HG02623 (cell line): Measurements from ENCODE around the gene ABR.
"Not testable (repeated sequence)": the region's sequence is repeated elsewhere in the genome, so short reads cannot be mapped to it uniquely, and the experiment has no call there.

Experiments used
- ATAC-seq: cut with Tn5 transposase; IDR thresholded peaks from one replicate; pipeline ENCODE4 v1.9.1; 2021; ENCODE audit warnings: moderate library complexity; ENCODE audit not compliant: unreplicated experiment

ABR gene

GRCh38 chr17:1202291-1202690 lies 22.5 kb upstream of the ABR start:
- ATAC-seq = no peak

- ATAC-seq = no peak
These were observed 21.4 kb upstream of the ABR start for GRCh38 chr17:1201132-1201702.

GRCh38 chr17:1199271-1199743 lies 19.5 kb upstream of the ABR start:
- not testable (repeated sequence) for ATAC-seq

DNA sequence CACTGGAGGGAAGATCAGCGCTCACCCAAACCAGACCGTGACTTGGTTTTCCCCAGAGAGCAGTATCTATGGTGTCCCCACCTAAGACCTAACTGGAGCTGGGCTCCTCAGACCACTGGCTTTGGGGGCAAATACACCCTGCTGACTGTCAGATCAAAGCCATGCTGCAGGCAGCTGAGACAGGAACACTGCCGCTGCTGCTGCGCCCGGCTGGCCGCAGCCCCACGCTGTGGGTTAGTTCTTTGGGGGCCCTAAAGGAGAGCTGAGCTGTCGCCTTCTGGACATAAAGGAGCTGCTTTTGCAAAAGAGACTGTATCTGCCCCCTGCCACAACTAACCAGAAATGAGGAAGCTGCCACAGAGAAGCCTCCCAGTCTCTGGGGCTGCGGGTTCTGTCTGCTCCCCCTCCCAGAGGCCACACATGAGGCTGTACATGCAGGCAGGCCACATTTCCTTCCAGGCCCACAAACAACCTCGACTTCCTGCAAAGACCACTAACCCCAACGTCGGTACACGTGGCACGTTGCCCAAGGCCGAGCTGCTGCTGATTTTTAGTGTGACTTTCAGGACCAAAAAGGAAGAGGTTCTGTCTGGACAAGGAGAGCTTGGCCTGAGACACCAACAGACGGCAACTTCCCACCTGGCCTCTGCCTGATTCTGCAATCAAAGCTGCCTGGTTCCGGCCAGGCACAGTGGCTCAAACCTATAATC lies 18.2 kb upstream of the ABR start:
- no peak for ATAC-seq

DNA sequence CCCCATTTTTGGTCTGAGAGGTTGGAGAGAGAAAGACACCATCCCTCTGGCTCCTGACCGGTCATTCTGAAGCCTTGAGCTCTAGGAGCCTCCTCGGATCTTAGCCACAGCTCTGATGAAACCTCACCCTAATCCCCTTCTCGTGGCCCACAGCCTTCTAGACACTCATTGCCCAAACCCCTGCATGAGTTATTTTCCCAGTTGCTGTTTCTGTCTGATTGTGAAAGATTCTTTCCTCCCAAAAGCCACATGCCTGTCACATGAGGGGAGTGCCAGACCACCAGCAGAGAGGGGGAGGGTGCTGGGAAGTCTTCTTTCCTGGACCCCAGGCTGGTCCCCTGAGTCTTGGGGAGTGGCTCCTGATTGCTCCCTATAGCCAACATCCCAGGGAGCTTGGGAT lies 17.6 kb upstream of the ABR start:
- no peak for ATAC-seq

DNA sequence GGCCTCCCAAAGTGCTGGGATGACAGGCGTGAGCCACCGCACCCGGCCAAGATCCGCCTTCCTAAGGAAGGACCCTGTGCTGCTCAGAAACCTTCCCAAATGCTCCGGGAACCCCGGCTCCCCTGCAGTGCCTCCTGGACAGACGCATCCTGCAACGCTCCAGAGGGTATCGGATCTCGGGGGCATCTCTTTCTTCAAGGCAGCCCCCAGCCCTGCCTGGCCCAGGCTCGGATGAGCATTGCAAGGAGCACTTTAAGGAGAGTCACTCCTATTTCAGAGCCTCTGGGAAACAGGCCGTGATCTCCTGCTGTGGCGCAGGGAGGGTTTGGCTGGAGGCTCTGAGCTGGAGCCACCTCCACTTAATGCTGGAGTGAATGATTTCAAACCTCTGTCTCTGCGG lies 17.2 kb upstream of the ABR start:
- ATAC-seq = no peak

- no peak for ATAC-seq
These were observed 13.3 kb upstream of the ABR start for GRCh38 chr17:1192911-1193699.

DNA sequence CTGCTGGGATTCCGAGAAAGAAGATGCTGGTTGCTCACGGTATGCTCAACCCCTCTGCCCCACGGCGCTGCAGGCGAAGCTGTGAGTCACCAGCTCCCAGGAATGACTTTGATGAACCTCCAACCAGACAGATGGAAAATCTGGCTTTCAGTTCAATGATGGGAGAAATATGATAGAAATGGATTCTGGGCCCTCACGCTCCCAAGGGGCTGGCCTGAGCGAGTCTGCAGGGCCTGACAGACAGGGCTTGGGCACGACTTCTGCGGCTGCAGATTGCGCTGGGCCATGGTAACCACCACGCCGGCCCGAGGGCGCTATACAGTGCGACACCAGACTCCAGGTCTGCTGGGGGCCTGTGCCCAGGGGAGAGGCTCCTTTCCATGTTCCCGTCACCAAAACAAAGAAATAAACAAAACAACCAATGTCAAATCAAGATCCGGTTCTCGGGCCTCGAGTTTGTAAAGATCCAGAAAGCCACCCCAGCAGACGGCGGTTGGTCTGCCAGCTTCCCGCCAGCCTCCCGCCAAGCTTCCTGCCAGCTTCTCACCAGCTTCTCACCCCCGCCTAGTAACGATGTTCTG lies 11.1 kb upstream of the ABR start:
- ATAC-seq = no peak

- no peak for ATAC-seq
These were observed 9.2 kb upstream of the ABR start for GRCh38 chr17:1188812-1189504.

GRCh38 chr17:1186923-1187771 lies 7.4 kb upstream of the ABR start:
- ATAC-seq = no peak

- ATAC-seq = no peak
These were observed 6.5 kb upstream of the ABR start for GRCh38 chr17:1186214-1186820.

DNA sequence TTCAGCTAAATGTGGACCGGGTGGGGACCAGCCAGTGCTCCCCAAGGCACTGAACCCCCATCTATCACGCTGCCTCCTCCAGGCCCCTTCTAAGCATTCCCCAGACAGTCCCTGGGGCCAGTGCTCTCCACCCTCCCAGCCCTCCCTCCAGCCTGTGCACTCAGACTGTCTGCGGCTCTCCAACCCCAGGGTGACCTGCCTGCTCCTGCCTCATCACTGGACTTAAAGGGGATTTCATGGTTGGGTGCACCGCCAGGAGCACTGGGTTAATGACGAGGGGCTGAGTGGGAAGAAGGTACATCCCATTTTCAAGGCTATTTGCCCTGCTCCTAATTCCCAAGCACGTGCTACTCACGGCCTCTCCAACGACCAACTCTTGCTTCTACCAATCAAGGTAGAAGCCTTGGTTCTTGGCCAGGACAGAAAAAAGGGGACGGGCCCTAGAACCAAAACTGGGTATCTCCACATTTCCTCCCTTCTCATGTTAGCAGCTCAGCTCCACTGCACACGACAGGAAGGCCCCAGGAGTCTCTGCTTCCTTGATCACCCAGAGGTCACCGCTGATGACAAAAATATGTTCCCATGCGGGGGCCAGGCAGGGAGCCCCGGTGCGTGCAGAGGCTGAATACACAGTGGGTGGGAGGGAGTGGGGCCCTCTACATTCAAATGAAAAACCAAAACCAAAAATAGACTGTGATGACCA lies 3.5 kb upstream of the ABR start:
- peak; percentile 33 for ATAC-seq

DNA sequence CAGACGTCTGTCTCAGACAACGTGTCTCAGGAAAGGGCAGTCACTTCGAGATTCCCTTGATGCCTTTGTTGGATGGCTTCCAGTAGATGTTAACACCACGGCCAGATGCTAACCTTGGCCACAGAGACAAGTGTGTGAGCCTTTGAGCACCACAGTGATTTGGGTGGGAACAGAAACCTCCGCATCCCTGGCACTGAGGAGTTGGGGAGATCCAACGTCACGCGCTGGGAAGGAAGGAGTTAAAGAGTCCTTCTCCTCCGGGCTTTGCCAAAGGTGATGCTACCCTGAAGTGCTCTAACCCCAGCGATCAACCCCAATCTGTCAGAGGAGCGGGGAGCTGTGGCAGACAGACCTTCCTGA lies 3.0 kb upstream of the ABR start:
- ATAC-seq = no peak

- no peak for ATAC-seq
These were observed 2.0 kb upstream of the ABR start for GRCh38 chr17:1181753-1182137.

- no peak for ATAC-seq
These were observed 1.4 kb upstream of the ABR start for GRCh38 chr17:1180958-1181752.

- no peak for ATAC-seq
These were observed 516 bp downstream of the ABR start for GRCh38 chr17:1179112-1179817.

GRCh38 chr17:1177016-1177700 lies 2.6 kb downstream of the ABR start:
- no peak for ATAC-seq
